AG04450 (cell line): Measurements from ENCODE around the gene HOXB6. TPM values are rescaled to one million over a fixed set of nuclear protein-coding genes. Genes with fewer than 3 reads are reported as not detected.

Experiments
- CTCF ChIA-PET: fragments of 300-600, 350-600 bp; formaldehyde crosslinking; extraction: SDS; loops from one replicate; lab custom pipeline; 2022; ENCODE audit warnings: antibody characterized with exemption, inconsistent platforms; lab: Charles Lee
- POLR2A ChIA-PET: fragments of 350-600 bp; formaldehyde crosslinking; extraction: SDS; loops from one replicate; lab custom pipeline; 2021; ENCODE audit warnings: antibody characterized with exemption, inconsistent platforms; lab: Yijun Ruan, JAX
- DNase-seq: peaks from one replicate; pipeline ENCODE4 v3.0.0-alpha.2; 2011; ENCODE audit warnings: low read depth, low spot score
- H3K27ac ChIP-seq: one replicate; pipeline ENCODE4 v1.5.1; 2012; ENCODE audit warnings: low read depth, low read length, control low read depth
- H3K27me3 ChIP-seq: one replicate; pipeline ENCODE4 v1.6.0; 2012; ENCODE audit warnings: low read length; ENCODE audit not compliant: control insufficient read depth, insufficient read depth
- H3K4me3 ChIP-seq: 2 replicates; pipeline ENCODE4 v1.5.1; 2011; ENCODE audit warnings: mild to moderate bottlenecking, low read depth, low read length, control low read depth
- H3K9me3 ChIP-seq: 2 replicates; pipeline ENCODE4 v1.5.1; 2012; ENCODE audit warnings: low read length; ENCODE audit not compliant: control insufficient read depth, insufficient read depth
- CTCF ChIP-seq: IDR thresholded peaks from 2 replicates; pipeline ENCODE4 v1.5.1; 2011; ENCODE audit warnings: low read depth, low read length, control low read depth, inconsistent platforms
- polyA plus RNA-seq: library from polyadenylated mRNA; depleted of rRNA; stranded (reverse); fragments of >200 nt; gene quantifications from 2 replicates; pipeline ENCODE4 v1.2.3, GENCODE V29; 2011

Gene HOXB6
- polyA plus RNA-seq, 1 experiment, result 15.4 TPM

GRCh38 chr17:48646183-48647102, 41.7 kb upstream of the HOXB6 start:
- DNase-seq, result no peak
- no peak for TF ChIP-seq CTCF
- no peak overlapping the region for H3K4me3 ChIP-seq

GRCh38 chr17:48645639-48646182, 40.9 kb upstream of the HOXB6 start:
- ChIA-PET POLR2A (no interaction called here), CTCF (interaction anchor here (1.0 kb wide), 1 partner anchor 239 kb away, joined by 3 read pairs; no protein-coding TSS in a partner anchor)
- Histone ChIP-seq H3K27me3 (peaks cover 80% of the 10 kb centered on the region), H3K9me3 (peaks cover 15% of the 10 kb centered on the region; the same call in 1 of the 2 replicates), H3K27ac (no peak overlapping the region), H3K4me3 (no peak overlapping the region)
- TF ChIP-seq CTCF, result no peak
- no peak for DNase-seq

More at GRCh38 chr17:48646183-48647102, 41.7 kb upstream of the HOXB6 start:
- H3K27ac ChIP-seq, result no peak overlapping the region
- peaks cover 14% of the 10 kb centered on the region; the same call in 1 of the 2 replicates for H3K9me3 ChIP-seq
- peaks cover 73% of the 10 kb centered on the region for H3K27me3 ChIP-seq
- ChIA-PET POLR2A (no interaction called here), CTCF (interaction anchor here (0.8 to 2.4 kb wide), 3 partner anchors 13 to 238 kb away, joined by 3 to 10 read pairs (median 5); no protein-coding TSS in a partner anchor)

- Histone ChIP-seq H3K4me3 (no peak overlapping the region), H3K27me3 (peaks cover 83% of the 10 kb centered on the region), H3K27ac (no peak overlapping the region), H3K9me3 (peaks cover 15% of the 10 kb centered on the region; the same call in 1 of the 2 replicates)
- POLR2A ChIA-PET, result no interaction called here
- CTCF ChIA-PET, result no interaction called here
- TF ChIP-seq CTCF, result no peak
- no peak for DNase-seq
Observed at GRCh38 chr17:48644910-48645557, 40.2 kb upstream of the HOXB6 start.

GRCh38 chr17:48644159-48644558, 39.4 kb upstream of the HOXB6 start:
- ChIA-PET POLR2A (no interaction called here), CTCF (no interaction called here)

More at GRCh38 chr17:48644159-48644558, 39.4 kb upstream of the HOXB6 start:
- no peak for DNase-seq
- Histone ChIP-seq H3K27me3 (peaks cover 90% of the 10 kb centered on the region), H3K27ac (no peak overlapping the region), H3K9me3 (peaks cover 15% of the 10 kb centered on the region; the same call in 1 of the 2 replicates), H3K4me3 (no peak overlapping the region)
- TF ChIP-seq CTCF, result no peak
